ENCODE results near the gene SLC38A7.

- TF ChIP-seq REST (IDR thresholded peaks at IDR 0.05; ENCODE audit: low read depth) = no peak
- TF ChIP-seq ZBTB33 (IDR thresholded peaks at IDR 0.05; ENCODE audit: extremely low read depth, insufficient replicate concordance, low read length) = no peak
- no peak for TF ChIP-seq POLR2A (IDR thresholded peaks at IDR 0.05; ENCODE audit: borderline replicate concordance, extremely low read depth, insufficient read depth, insufficient read length)
- TF ChIP-seq CTCF (IDR thresholded peaks at IDR 0.05 in 2 of 3, conservative IDR thresholded peaks at IDR 0.05 in 1 of 3; ENCODE audit: borderline replicate concordance in 1 of 3, insufficient read depth in 1 of 3, low read depth in 2 of 3, low read length in 2 of 3) = no peak
- TF ChIP-seq EZH2 (IDR thresholded peaks at IDR 0.05) = no peak
- TF ChIP-seq POLR2AphosphoS5 (IDR thresholded peaks at IDR 0.05; ENCODE audit: low read depth, low read length) = no peak
- no peak for TF ChIP-seq ATF3 (IDR thresholded peaks at IDR 0.05)
- TF ChIP-seq YY1 (IDR thresholded peaks at IDR 0.05; ENCODE audit: extremely low read depth, insufficient replicate concordance, low read depth, low read length) = no peak
- TF ChIP-seq ZFX (IDR thresholded peaks at IDR 0.05) = no peak
- no peak for TF ChIP-seq SP1 (IDR thresholded peaks at IDR 0.05; ENCODE audit: low read depth)
- no peak for TF ChIP-seq RAD21 (IDR thresholded peaks at IDR 0.05; ENCODE audit: low read depth)
- no peak for TF ChIP-seq ELF1 (IDR thresholded peaks at IDR 0.05; ENCODE audit: borderline replicate concordance, low read depth)
- no peak for TF ChIP-seq EGR1 (IDR thresholded peaks at IDR 0.05; ENCODE audit: low read depth)
- TF ChIP-seq MAX (IDR thresholded peaks at IDR 0.05) = no peak
These were observed 497 bp upstream of the SLC38A7 start for GRCh38 chr16:58685084-58685449.
